Forelimb muscle (tissue), 1 donor: ENCODE measurements around the gene KRTAP13-3. TPM values are rescaled to one million over a fixed set of nuclear protein-coding genes. Genes with fewer than 3 reads are reported as not detected.

Experiments used
- polyA plus RNA-seq: library from polyadenylated mRNA; unstranded; fragments of 120-200 nt; gene quantifications from one replicate; pipeline ENCODE4 v1.2.1, GENCODE V29; 2013; ENCODE audit not compliant: insufficient read length

KRTAP13-3 gene
- polyA plus RNA-seq, 1 donor: not detected

Other genes with a start within 250 kb of the KRTAP13-3 start
- gene CLDN8, start 209.8 kb downstream of the KRTAP13-3 start, polyA plus RNA-seq: not detected
- gene KRTAP24-1, start 143.0 kb downstream of the KRTAP13-3 start, polyA plus RNA-seq: not detected
- gene KRTAP25-1, start 136.4 kb downstream of the KRTAP13-3 start, polyA plus RNA-seq: not detected
- not detected for gene KRTAP26-1, start 105.6 kb downstream of the KRTAP13-3 start, polyA plus RNA-seq
- gene KRTAP27-1, start 88.2 kb downstream of the KRTAP13-3 start, polyA plus RNA-seq: not detected
- gene KRTAP23-1, start 77.3 kb downstream of the KRTAP13-3 start, polyA plus RNA-seq: not detected
- not detected for gene KRTAP13-2, start 53.7 kb downstream of the KRTAP13-3 start, polyA plus RNA-seq
- gene KRTAP13-1, start 29.9 kb downstream of the KRTAP13-3 start, polyA plus RNA-seq: not detected
- not detected for gene KRTAP13-4, start 4.3 kb upstream of the KRTAP13-3 start, polyA plus RNA-seq
- gene KRTAP15-1, start 14.3 kb upstream of the KRTAP13-3 start, polyA plus RNA-seq: not detected
- not detected for gene KRTAP19-1, start 54.4 kb upstream of the KRTAP13-3 start, polyA plus RNA-seq
- not detected for gene KRTAP19-2, start 61.5 kb upstream of the KRTAP13-3 start, polyA plus RNA-seq
- gene KRTAP19-3, start 66.1 kb upstream of the KRTAP13-3 start, polyA plus RNA-seq: not detected
- not detected for gene KRTAP19-4, start 71.2 kb upstream of the KRTAP13-3 start, polyA plus RNA-seq
- not detected for gene KRTAP19-5, start 76.2 kb upstream of the KRTAP13-3 start, polyA plus RNA-seq
- gene KRTAP19-6, start 115.9 kb upstream of the KRTAP13-3 start, polyA plus RNA-seq: not detected
- gene KRTAP19-7, start 135.4 kb upstream of the KRTAP13-3 start, polyA plus RNA-seq: not detected
- gene KRTAP22-2, start 164.5 kb upstream of the KRTAP13-3 start, polyA plus RNA-seq: not detected
- gene KRTAP6-3, start 166.5 kb upstream of the KRTAP13-3 start, polyA plus RNA-seq: not detected
- not detected for gene KRTAP6-2, start 173.0 kb upstream of the KRTAP13-3 start, polyA plus RNA-seq
- gene KRTAP22-1, start 175.2 kb upstream of the KRTAP13-3 start, polyA plus RNA-seq: not detected
- not detected for gene KRTAP6-1, start 188.0 kb upstream of the KRTAP13-3 start, polyA plus RNA-seq
- gene KRTAP20-1, start 190.5 kb upstream of the KRTAP13-3 start, polyA plus RNA-seq: not detected
- not detected for gene KRTAP20-4, start 194.7 kb upstream of the KRTAP13-3 start, polyA plus RNA-seq
- gene KRTAP20-2, start 209.3 kb upstream of the KRTAP13-3 start, polyA plus RNA-seq: not detected
- not detected for gene KRTAP20-3, start 216.9 kb upstream of the KRTAP13-3 start, polyA plus RNA-seq